GM23248 (cell line): ENCODE measurements around the gene ATP8B3. TPM values are rescaled to one million over a fixed set of nuclear protein-coding genes. Genes with fewer than 3 reads are reported as not detected.

Source experiments
- DNase-seq: peaks from one replicate; pipeline ENCODE4 v3.0.0-alpha.2; 2015
- H2AFZ ChIP-seq: fragments of 200-600 bp; sonication (generic); 2 replicates; pipeline ENCODE4 v1.6.1; 2016; ENCODE audit warnings: antibody characterized with exemption
- H3F3A ChIP-seq: fragments of 200-600 bp; sonication (generic); 2 replicates; pipeline ENCODE4 v1.6.1; 2016; ENCODE audit warnings: mild to moderate bottlenecking, antibody characterized with exemption, mixed run types; ENCODE audit not compliant: insufficient read depth
- H3K27ac ChIP-seq: fragments of 200-600 bp; sonication (generic); 2 replicates; pipeline ENCODE4 v1.5.1; 2016; ENCODE audit warnings: mild to moderate bottlenecking
- H3K27me3 ChIP-seq: fragments of 200-600 bp; sonication (generic); replicated peaks from 2 replicates; pipeline ENCODE4 v1.6.1; 2016; ENCODE audit warnings: mild to moderate bottlenecking; ENCODE audit not compliant: insufficient read depth
- H3K36me3 ChIP-seq: fragments of 200-600 bp; sonication (generic); 2 replicates; pipeline ENCODE4 v1.6.1; 2016; ENCODE audit warnings: low read depth, mild to moderate bottlenecking
- H3K4me1 ChIP-seq: fragments of 200-600 bp; sonication (generic); 2 replicates; pipeline ENCODE4 v1.6.1; 2016; ENCODE audit warnings: mild to moderate bottlenecking; ENCODE audit not compliant: insufficient read depth
- H3K4me2 ChIP-seq: fragments of 200-600 bp; sonication (generic); one replicate; pipeline ENCODE4 v1.6.1; 2016; ENCODE audit warnings: mild to moderate bottlenecking; ENCODE audit not compliant: unreplicated experiment
- H3K4me3 ChIP-seq: fragments of 200-600 bp; sonication (generic); 2 replicates; pipeline ENCODE4 v1.5.1; 2016; ENCODE audit warnings: mild to moderate bottlenecking
- H3K79me2 ChIP-seq: fragments of 200-600 bp; sonication (generic); 2 replicates; pipeline ENCODE4 v1.6.1; 2016; ENCODE audit warnings: mild to moderate bottlenecking; ENCODE audit not compliant: insufficient read depth
- H3K9ac ChIP-seq: fragments of 200-600 bp; sonication (generic); 2 replicates; pipeline ENCODE4 v1.6.1; 2016; ENCODE audit warnings: mild to moderate bottlenecking
- H3K9me2 ChIP-seq: fragments of 200-600 bp; sonication (generic); 2 replicates; pipeline ENCODE4 v1.6.1; 2016; ENCODE audit warnings: mixed run types, mild to moderate bottlenecking, moderate library complexity; ENCODE audit not compliant: insufficient read depth
- H3K9me3 ChIP-seq: fragments of 200-600 bp; sonication (generic); one replicate; pipeline ENCODE4 v1.6.1; 2017; ENCODE audit warnings: low read depth
- H4K20me1 ChIP-seq: fragments of 200-600 bp; sonication (generic); 2 replicates; pipeline ENCODE4 v1.6.0; 2016; ENCODE audit not compliant: insufficient read depth
- EZH2 ChIP-seq: fragments of 200-600 bp; sonication (generic); IDR thresholded peaks from 2 replicates; pipeline ENCODE4 v1.6.1; 2018; ENCODE audit warnings: antibody characterized with exemption, mild to moderate bottlenecking; ENCODE audit not compliant: insufficient read depth, poor library complexity, severe bottlenecking
- EZH2phosphoT487 ChIP-seq: fragments of 200-600 bp; sonication (generic); IDR thresholded peaks from 2 replicates; pipeline ENCODE4 v1.6.1; 2018; ENCODE audit warnings: antibody characterized with exemption, moderate library complexity, mild to moderate bottlenecking, low read depth; ENCODE audit not compliant: insufficient read depth
- WGBS, 2 experiments: methylation state at CpG; one replicate each; pipeline ENCODE4 v1.1.6; 2015 to 2017; ENCODE audit warnings: low lambda C conversion rate in 2 of 2, low coverage in 1 of 2; ENCODE audit errors: missing lambda C conversion rate in 2 of 2; 5-methylcytosine and 5-hydroxymethylcytosine counted together
- in situ Hi-C: fragments of 300-500 bp; cut with MboI; formaldehyde crosslinking; loops from 2 replicates; pipeline ENCODE4 v1.15.0; 2020
- polyA plus RNA-seq: library from polyadenylated mRNA; unstranded; fragments of >200 nt; fragmentation: Nextera tagmentation; extraction: Ambion mirVana; gene quantifications from 2 replicates; pipeline ENCODE4 v1.2.1, GENCODE V29; 2016
- total RNA-seq: library from RNA; depleted of rRNA; stranded (reverse); fragments of >200 nt; shearing (Covaris generic); gene quantifications from 2 replicates; pipeline ENCODE4 v1.2.3, GENCODE V29; 2014

ATP8B3 gene
- total and polyA plus RNA-seq, 2 experiments from 2014 or later = 0.32 to 1.8 TPM

DNA sequence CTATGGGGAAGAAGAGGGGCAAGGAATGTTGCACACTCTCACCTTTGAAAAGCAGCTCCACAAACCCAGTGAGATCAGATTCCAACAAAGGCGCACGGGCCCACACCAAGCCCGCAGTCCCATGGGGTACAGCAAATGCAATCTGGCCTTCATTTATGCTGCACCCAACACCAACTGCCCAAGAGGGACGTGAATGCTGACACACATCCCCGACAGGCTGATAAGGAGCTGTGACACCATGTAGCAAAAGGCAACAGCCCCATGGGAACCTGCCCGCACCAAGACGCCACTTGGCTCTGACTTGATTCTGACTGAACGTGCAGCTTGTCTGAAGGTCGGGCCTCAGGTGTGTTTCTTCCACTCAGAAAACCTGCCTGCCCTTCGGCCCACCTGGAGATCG, 18.9 kb upstream of the ATP8B3 start:
- Histone ChIP-seq H3F3A (no peaks in the 10 kb centered on the region), H4K20me1 (no peaks in the 10 kb centered on the region), H3K79me2 (peaks cover 68% of the 10 kb centered on the region), H3K27me3 (no peaks in the 10 kb centered on the region), H3K4me1 (no peaks in the 10 kb centered on the region), H3K4me2 (no peak overlapping the region), H3K27ac (no peak overlapping the region), H3K36me3 (no peaks in the 10 kb centered on the region), H3K9me2 (no peaks in the 10 kb centered on the region), H2AFZ (no peak overlapping the region), H3K4me3 (no peak overlapping the region), H3K9ac (no peak overlapping the region), H3K9me3 (no peaks in the 10 kb centered on the region)
- no peak for TF ChIP-seq EZH2
- TF ChIP-seq EZH2phosphoT487 = no peak
- in situ Hi-C loops = no loop called here
- 90 to 91% methylated on average over 11 of the region's 11 CpGs for WGBS, 2 experiments
- no peak for DNase-seq

DNA sequence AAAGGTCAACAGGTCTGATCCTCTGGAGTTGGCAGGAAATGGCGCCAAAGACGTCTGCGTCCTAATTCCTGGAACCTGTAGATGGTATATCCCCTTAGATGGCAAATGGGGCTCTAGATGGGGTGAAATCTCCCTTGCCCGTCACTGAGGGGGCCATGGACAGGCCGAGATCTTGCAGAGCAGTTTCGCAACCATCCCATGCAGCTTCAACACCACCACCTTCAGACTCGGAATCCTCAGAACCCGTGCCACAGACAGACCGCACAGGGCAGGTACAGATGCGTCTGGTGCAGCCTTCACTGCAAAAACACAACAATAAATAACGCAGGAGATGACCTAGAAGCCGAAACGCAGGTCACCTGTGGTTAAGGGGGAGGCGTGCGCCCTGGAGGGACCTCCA, 18.5 kb upstream of the ATP8B3 start:
- H3K4me3 ChIP-seq = no peak overlapping the region
- H3K27me3 ChIP-seq = no peaks in the 10 kb centered on the region
- H3K4me1 ChIP-seq = no peaks in the 10 kb centered on the region
- peaks cover 68% of the 10 kb centered on the region for H3K79me2 ChIP-seq
- in situ Hi-C loops = no loop called here
- no peaks in the 10 kb centered on the region for H3K36me3 ChIP-seq
- H2AFZ ChIP-seq = no peak overlapping the region
- no peaks in the 10 kb centered on the region for H4K20me1 ChIP-seq
- 90 to 92% methylated on average over 15 of the region's 15 CpGs for WGBS, 2 experiments
- no peak overlapping the region for H3K4me2 ChIP-seq
- H3F3A ChIP-seq = no peaks in the 10 kb centered on the region
- H3K9me2 ChIP-seq = no peaks in the 10 kb centered on the region
- no peaks in the 10 kb centered on the region for H3K9me3 ChIP-seq
- no peak overlapping the region for H3K27ac ChIP-seq
- H3K9ac ChIP-seq = no peak overlapping the region
- TF ChIP-seq EZH2 (no peak), EZH2phosphoT487 (no peak)
- DNase-seq = no peak

DNA sequence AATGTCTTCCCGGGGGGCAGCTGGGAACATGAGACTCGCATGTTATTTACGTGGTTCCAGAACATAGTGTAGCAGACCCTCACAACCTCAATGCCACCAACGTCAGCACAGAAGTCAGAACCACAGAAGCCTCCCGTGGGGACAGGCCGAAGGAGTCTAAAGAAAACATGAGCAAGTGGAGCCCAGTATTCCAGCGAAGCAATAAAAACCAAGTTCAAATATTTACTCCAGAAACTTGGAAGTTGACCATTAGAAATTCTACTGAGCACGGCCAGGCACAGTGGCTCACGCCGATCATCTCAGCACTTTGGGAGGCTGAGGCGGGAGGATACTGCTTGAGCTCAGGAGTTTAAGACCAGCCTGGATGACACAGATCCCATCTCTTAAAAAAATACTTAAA, 17.9 kb upstream of the ATP8B3 start:
- H3K9ac ChIP-seq = no peak overlapping the region
- H3K27me3 ChIP-seq = no peaks in the 10 kb centered on the region
- H3K9me3 ChIP-seq = no peaks in the 10 kb centered on the region
- no peaks in the 10 kb centered on the region for H3F3A ChIP-seq
- in situ Hi-C loops = no loop called here
- no peaks in the 10 kb centered on the region for H3K9me2 ChIP-seq
- no peak overlapping the region for H3K4me2 ChIP-seq
- H3K4me3 ChIP-seq = no peak overlapping the region
- H2AFZ ChIP-seq = no peak overlapping the region
- DNase-seq = no peak
- TF ChIP-seq EZH2 (no peak), EZH2phosphoT487 (no peak)
- H3K4me1 ChIP-seq = no peaks in the 10 kb centered on the region
- H4K20me1 ChIP-seq = no peaks in the 10 kb centered on the region
- peaks cover 63% of the 10 kb centered on the region for H3K79me2 ChIP-seq
- WGBS, 2 experiments = 93 to 95% methylated on average over 11 of the region's 11 CpGs
- H3K36me3 ChIP-seq = no peaks in the 10 kb centered on the region
- H3K27ac ChIP-seq = no peak overlapping the region

- Histone ChIP-seq H3K9me3 (no peaks in the 10 kb centered on the region), H3K4me1 (no peaks in the 10 kb centered on the region), H3K27me3 (no peaks in the 10 kb centered on the region), H3K4me2 (no peak overlapping the region), H3K79me2 (peaks cover 49% of the 10 kb centered on the region), H4K20me1 (no peaks in the 10 kb centered on the region), H3K27ac (no peak overlapping the region), H3K36me3 (no peaks in the 10 kb centered on the region), H3F3A (no peaks in the 10 kb centered on the region), H2AFZ (no peak overlapping the region), H3K9me2 (no peaks in the 10 kb centered on the region), H3K4me3 (no peak overlapping the region), H3K9ac (no peak overlapping the region)
- in situ Hi-C loops = no loop called here
- WGBS, 2 experiments = 96 to 97% methylated on average over 32 to 56 of the region's 57 CpGs
- TF ChIP-seq EZH2 = no peak
- no peak for TF ChIP-seq EZH2phosphoT487
- DNase-seq = no peak
These were observed 16.5 kb upstream of the ATP8B3 start for GRCh38 chr19:1828279-1829238.
